Measurements from ENCODE around the gene RASA4.
A peak's percentile ranks its signal among the peaks of the same experiment; 100 is the strongest.
"Not testable (repeated sequence)": the region's sequence is repeated elsewhere in the genome, so short reads cannot be mapped to it uniquely, and the experiment has no call there.

The RASA4 gene
- total RNA-seq = 0.69 to 2.3 (median 0.96) reads per million in 3 donors

DNA sequence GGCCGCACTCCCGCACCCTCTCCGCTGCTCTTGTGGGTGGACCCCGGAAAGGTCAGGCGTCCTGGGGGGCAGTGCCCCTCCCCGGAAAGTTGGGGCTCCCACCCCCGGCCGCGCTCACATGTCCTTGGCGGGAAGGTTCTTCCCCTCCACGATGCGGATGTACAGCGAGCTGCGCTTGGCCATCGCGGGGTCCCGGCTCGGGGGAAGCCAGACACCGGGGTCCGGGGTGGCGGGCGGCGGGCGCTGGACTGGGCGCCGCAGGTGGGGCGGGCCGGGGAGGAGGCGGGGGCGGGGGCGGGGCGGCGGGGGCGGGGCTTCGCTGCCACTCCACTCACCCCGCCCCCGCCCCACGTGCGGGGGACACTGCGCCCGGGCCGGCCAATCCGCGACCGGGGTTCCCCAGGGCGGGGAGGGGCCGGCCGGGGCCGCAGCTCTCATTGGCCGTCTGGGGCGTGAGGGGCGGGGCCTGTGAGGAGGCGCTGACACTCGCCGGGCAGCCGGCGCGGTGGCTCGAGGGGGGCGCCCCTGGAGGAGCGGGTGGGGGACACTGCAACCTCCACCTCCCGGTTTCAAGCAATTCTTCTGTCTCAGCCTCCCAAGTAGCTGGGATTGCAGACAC lies at the start of gene RASA4:
Gene RASA4 (minus strand): TSS at position 250 of the 619 bp plus-strand sequence. CDS start 67 bp downstream, at position 183.
- not testable (repeated sequence) for H3K4me1 ChIP-seq (ENCODE audit: control insufficient read depth, insufficient read depth, low read length, poor library complexity, severe bottlenecking); H3K27me3 ChIP-seq (replicated peaks; ENCODE audit: control insufficient read depth, insufficient read depth, low read length, poor library complexity, severe bottlenecking); H3K9me3 ChIP-seq (ENCODE audit: control insufficient read depth, low read length); H3K27ac ChIP-seq (ENCODE audit: insufficient read depth, low read length, poor library complexity, severe bottlenecking); H3K36me3 ChIP-seq (ENCODE audit: control insufficient read depth, insufficient read depth, low read length); H3K4me3 ChIP-seq (ENCODE audit: insufficient read depth, low read depth, low read length, poor library complexity, severe bottlenecking)
- peak in 2 of 3 donors; percentile 25 to 27 for DNase-seq

- H3K9me3 ChIP-seq (ENCODE audit: control insufficient read depth, low read length); H3K27me3 ChIP-seq (replicated peaks; ENCODE audit: control insufficient read depth, insufficient read depth, low read length, poor library complexity, severe bottlenecking); H3K27ac ChIP-seq (ENCODE audit: insufficient read depth, low read length, poor library complexity, severe bottlenecking); H3K4me1 ChIP-seq (ENCODE audit: control insufficient read depth, insufficient read depth, low read length, poor library complexity, severe bottlenecking); H3K4me3 ChIP-seq (ENCODE audit: insufficient read depth, low read depth, low read length, poor library complexity, severe bottlenecking); DNase-seq; H3K36me3 ChIP-seq (ENCODE audit: control insufficient read depth, insufficient read depth, low read length): not testable (repeated sequence)
Observed at GRCh38 chr7:102664765-102665164, 48.2 kb upstream of the RASA4 start.

DNA sequence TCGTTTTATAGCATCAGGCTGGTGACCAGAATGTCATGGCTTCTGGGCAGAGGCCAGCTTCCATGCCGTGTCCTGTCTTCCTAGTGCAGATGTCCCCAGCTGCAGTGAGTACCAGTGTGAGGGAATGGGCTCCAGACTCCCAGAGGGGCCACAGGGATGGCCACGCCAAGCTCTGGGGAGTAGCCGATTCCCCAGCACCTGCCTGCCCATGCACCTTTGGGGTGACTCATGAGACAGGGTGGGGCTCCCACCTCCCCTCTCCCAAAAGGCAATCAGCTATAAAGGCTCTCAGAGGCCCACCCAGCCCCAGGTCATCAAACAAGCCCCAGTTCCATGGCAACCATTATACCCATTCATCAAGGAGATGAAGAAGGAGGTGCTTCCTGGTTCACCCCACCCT lies 33.4 kb upstream of the RASA4 start, which contains the start of gene SPDYE2B:
Gene SPDYE2B (plus strand): TSS at position 396 of the 400 bp plus-strand sequence. CDS start 2,030 bp downstream, outside the sequence.
- H3K27ac ChIP-seq (ENCODE audit: insufficient read depth, low read length, poor library complexity, severe bottlenecking); H3K27me3 ChIP-seq (replicated peaks; ENCODE audit: control insufficient read depth, insufficient read depth, low read length, poor library complexity, severe bottlenecking); H3K4me1 ChIP-seq (ENCODE audit: control insufficient read depth, insufficient read depth, low read length, poor library complexity, severe bottlenecking); DNase-seq; H3K4me3 ChIP-seq (ENCODE audit: insufficient read depth, low read depth, low read length, poor library complexity, severe bottlenecking); H3K36me3 ChIP-seq (ENCODE audit: control insufficient read depth, insufficient read depth, low read length); H3K9me3 ChIP-seq (ENCODE audit: control insufficient read depth, low read length): not testable (repeated sequence)

- not testable (repeated sequence) for H3K27me3 ChIP-seq (replicated peaks; ENCODE audit: control insufficient read depth, insufficient read depth, low read length, poor library complexity, severe bottlenecking); DNase-seq; H3K4me1 ChIP-seq (ENCODE audit: control insufficient read depth, insufficient read depth, low read length, poor library complexity, severe bottlenecking); H3K27ac ChIP-seq (ENCODE audit: insufficient read depth, low read length, poor library complexity, severe bottlenecking); H3K4me3 ChIP-seq (ENCODE audit: insufficient read depth, low read depth, low read length, poor library complexity, severe bottlenecking); H3K9me3 ChIP-seq (ENCODE audit: control insufficient read depth, low read length); H3K36me3 ChIP-seq (ENCODE audit: control insufficient read depth, insufficient read depth, low read length)
Observed at GRCh38 chr7:102647813-102648212, 31.3 kb upstream of the RASA4 start.

DNA sequence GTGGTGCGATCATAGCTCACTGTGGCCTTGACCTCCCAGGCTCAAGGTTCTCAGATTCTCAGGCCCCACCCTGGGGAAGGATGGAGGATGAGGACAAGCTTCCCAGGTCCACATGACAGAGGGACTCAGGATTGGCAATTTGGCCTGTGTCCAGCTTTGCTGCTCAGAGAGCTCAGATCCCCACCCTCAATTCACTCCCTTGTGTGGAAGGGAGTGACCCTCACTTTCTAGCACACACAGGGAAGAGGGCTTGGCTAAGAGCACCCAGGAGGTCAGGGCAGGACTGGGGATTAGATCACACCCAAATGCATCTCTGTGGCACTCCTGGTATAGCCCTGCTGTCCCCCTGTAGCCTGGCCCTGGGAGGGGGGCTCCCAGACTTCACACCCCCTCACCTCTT lies 26.8 kb upstream of the RASA4 start:
- not testable (repeated sequence) for H3K27me3 ChIP-seq (replicated peaks; ENCODE audit: control insufficient read depth, insufficient read depth, low read length, poor library complexity, severe bottlenecking); H3K27ac ChIP-seq (ENCODE audit: insufficient read depth, low read length, poor library complexity, severe bottlenecking); H3K36me3 ChIP-seq (ENCODE audit: control insufficient read depth, insufficient read depth, low read length); DNase-seq; H3K9me3 ChIP-seq (ENCODE audit: control insufficient read depth, low read length); H3K4me3 ChIP-seq (ENCODE audit: insufficient read depth, low read depth, low read length, poor library complexity, severe bottlenecking); H3K4me1 ChIP-seq (ENCODE audit: control insufficient read depth, insufficient read depth, low read length, poor library complexity, severe bottlenecking)

GRCh38 chr7:102642691-102643090 lies 26.1 kb upstream of the RASA4 start, which contains the start of gene UPK3BL1:
UPK3BL1 (minus strand) TSS chr7:102642791; CDS start chr7:102642741, 50 bp downstream.
- not testable (repeated sequence) for H3K36me3 ChIP-seq (ENCODE audit: control insufficient read depth, insufficient read depth, low read length); H3K27ac ChIP-seq (ENCODE audit: insufficient read depth, low read length, poor library complexity, severe bottlenecking); DNase-seq; H3K27me3 ChIP-seq (replicated peaks; ENCODE audit: control insufficient read depth, insufficient read depth, low read length, poor library complexity, severe bottlenecking); H3K4me3 ChIP-seq (ENCODE audit: insufficient read depth, low read depth, low read length, poor library complexity, severe bottlenecking); H3K9me3 ChIP-seq (ENCODE audit: control insufficient read depth, low read length); H3K4me1 ChIP-seq (ENCODE audit: control insufficient read depth, insufficient read depth, low read length, poor library complexity, severe bottlenecking)

DNA sequence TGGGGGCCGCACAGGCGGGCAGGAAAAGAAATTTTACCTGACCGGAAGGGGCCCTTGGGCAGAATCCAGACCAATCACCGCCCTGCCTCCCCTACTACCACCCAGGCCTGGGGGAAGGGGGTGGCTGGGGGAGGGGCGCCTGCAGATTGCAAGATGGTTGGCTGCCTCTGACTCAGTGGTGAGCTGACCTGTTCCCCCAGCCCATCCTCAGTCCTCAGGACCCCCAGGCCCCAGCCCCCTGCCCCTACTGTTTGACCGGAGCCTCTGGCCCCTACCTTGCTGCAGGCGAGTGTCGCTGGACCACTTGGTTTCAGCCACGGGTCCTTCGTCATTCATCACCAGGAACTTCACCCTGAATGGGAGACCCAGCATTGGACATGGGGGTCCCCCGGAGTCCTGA lies 22.3 kb upstream of the RASA4 start:
- not testable (repeated sequence) for H3K36me3 ChIP-seq (ENCODE audit: control insufficient read depth, insufficient read depth, low read length); DNase-seq; H3K9me3 ChIP-seq (ENCODE audit: control insufficient read depth, low read length); H3K27me3 ChIP-seq (replicated peaks; ENCODE audit: control insufficient read depth, insufficient read depth, low read length, poor library complexity, severe bottlenecking); H3K27ac ChIP-seq (ENCODE audit: insufficient read depth, low read length, poor library complexity, severe bottlenecking); H3K4me1 ChIP-seq (ENCODE audit: control insufficient read depth, insufficient read depth, low read length, poor library complexity, severe bottlenecking); H3K4me3 ChIP-seq (ENCODE audit: insufficient read depth, low read depth, low read length, poor library complexity, severe bottlenecking)

- H3K27me3 ChIP-seq (replicated peaks; ENCODE audit: control insufficient read depth, insufficient read depth, low read length, poor library complexity, severe bottlenecking); H3K4me3 ChIP-seq (ENCODE audit: insufficient read depth, low read depth, low read length, poor library complexity, severe bottlenecking); H3K36me3 ChIP-seq (ENCODE audit: control insufficient read depth, insufficient read depth, low read length); H3K27ac ChIP-seq (ENCODE audit: insufficient read depth, low read length, poor library complexity, severe bottlenecking); H3K9me3 ChIP-seq (ENCODE audit: control insufficient read depth, low read length); H3K4me1 ChIP-seq (ENCODE audit: control insufficient read depth, insufficient read depth, low read length, poor library complexity, severe bottlenecking); DNase-seq: not testable (repeated sequence)
Observed at GRCh38 chr7:102636956-102637355, 20.4 kb upstream of the RASA4 start.

DNA sequence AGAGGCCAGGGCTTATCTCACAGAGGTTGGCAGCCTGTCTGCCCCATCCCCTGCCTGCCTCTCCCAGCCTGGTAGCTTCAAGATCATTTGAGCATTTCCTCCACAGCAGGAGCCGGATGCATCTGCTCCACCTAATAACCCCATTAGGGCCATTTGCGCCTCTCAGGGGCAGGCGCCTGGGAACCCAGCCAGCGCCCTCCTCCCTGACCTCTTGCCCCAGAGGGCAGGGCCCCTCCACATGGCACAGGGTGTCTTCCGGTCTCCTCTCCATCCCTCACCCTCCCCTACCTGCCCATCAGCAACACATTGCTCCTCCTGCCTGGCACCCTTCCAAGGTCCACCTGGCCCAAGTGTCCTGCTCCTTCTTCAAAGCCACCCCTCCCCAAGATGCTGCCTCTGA lies 18.8 kb upstream of the RASA4 start:
- DNase-seq; H3K4me1 ChIP-seq (ENCODE audit: control insufficient read depth, insufficient read depth, low read length, poor library complexity, severe bottlenecking); H3K4me3 ChIP-seq (ENCODE audit: insufficient read depth, low read depth, low read length, poor library complexity, severe bottlenecking); H3K27me3 ChIP-seq (replicated peaks; ENCODE audit: control insufficient read depth, insufficient read depth, low read length, poor library complexity, severe bottlenecking); H3K27ac ChIP-seq (ENCODE audit: insufficient read depth, low read length, poor library complexity, severe bottlenecking); H3K36me3 ChIP-seq (ENCODE audit: control insufficient read depth, insufficient read depth, low read length); H3K9me3 ChIP-seq (ENCODE audit: control insufficient read depth, low read length): not testable (repeated sequence)

GRCh38 chr7:102634299-102634698 lies 17.7 kb upstream of the RASA4 start:
- H3K4me3 ChIP-seq (ENCODE audit: insufficient read depth, low read depth, low read length, poor library complexity, severe bottlenecking); H3K4me1 ChIP-seq (ENCODE audit: control insufficient read depth, insufficient read depth, low read length, poor library complexity, severe bottlenecking); H3K27ac ChIP-seq (ENCODE audit: insufficient read depth, low read length, poor library complexity, severe bottlenecking); H3K27me3 ChIP-seq (replicated peaks; ENCODE audit: control insufficient read depth, insufficient read depth, low read length, poor library complexity, severe bottlenecking); H3K36me3 ChIP-seq (ENCODE audit: control insufficient read depth, insufficient read depth, low read length); DNase-seq; H3K9me3 ChIP-seq (ENCODE audit: control insufficient read depth, low read length): not testable (repeated sequence)

All from effector memory CD4-positive, alpha-beta T cell (primary cell).